Measurements from ENCODE around the gene NOL4L.

NOL4L gene

DNA sequence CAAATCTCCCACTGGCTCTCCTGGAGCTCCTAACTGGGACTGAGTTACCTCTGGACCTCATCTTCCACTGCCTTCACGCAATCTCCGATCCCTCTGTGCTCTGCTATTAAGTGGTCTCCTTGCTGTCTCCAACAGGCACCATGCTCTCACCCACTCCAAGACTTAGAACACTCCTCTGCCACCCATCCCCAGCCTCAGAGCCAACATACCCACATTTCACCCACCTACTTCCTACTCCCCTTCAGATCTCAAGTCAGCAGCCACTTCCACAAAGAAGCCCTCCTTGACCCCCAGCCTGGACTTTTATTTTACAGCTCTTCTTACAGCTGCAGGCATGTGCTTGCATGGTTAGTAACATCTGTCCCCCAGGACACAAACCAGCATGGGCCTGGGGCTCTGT lies 29.6 kb upstream of the NOL4L start:
- TF ChIP-seq, protein P1, sequence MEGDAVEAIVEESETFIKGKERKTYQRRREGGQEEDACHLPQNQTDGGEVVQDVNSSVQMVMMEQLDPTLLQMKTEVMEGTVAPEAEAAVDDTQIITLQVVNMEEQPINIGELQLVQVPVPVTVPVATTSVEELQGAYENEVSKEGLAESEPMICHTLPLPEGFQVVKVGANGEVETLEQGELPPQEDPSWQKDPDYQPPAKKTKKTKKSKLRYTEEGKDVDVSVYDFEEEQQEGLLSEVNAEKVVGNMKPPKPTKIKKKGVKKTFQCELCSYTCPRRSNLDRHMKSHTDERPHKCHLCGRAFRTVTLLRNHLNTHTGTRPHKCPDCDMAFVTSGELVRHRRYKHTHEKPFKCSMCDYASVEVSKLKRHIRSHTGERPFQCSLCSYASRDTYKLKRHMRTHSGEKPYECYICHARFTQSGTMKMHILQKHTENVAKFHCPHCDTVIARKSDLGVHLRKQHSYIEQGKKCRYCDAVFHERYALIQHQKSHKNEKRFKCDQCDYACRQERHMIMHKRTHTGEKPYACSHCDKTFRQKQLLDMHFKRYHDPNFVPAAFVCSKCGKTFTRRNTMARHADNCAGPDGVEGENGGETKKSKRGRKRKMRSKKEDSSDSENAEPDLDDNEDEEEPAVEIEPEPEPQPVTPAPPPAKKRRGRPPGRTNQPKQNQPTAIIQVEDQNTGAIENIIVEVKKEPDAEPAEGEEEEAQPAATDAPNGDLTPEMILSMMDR (IDR thresholded peaks at IDR 0.05; ENCODE audit: low read length), result no peak
- TF ChIP-seq EZH2 (IDR thresholded peaks at IDR 0.05; ENCODE audit: borderline replicate concordance, low read length), result no peak

DNA sequence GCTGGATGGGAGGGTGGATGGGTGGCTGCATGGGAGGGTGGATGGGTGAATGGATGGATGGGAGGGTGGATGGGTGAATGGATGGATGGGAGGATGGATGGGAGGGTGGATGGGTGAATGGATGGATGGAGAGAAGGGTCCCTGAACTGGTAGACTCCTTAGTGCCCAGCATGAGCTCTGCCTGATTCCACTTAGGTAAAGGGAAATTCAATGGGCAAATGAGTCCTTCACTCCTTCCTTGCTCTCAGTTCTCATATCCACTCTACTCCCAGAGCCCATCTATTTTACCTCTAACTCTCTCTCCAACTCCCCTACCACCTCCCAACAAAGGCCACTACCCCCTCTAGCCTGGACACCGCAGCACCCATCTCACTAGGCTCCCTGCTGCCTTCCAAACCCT lies 29.2 kb upstream of the NOL4L start:
- no peak overlapping the region for H3K9ac ChIP-seq (ENCODE audit: low read length)
- H4K20me1 ChIP-seq (ENCODE audit: insufficient read depth, low read length), result no peaks in the 10 kb centered on the region
- H3K36me3 ChIP-seq (ENCODE audit: insufficient read depth, low read length), result no peaks in the 10 kb centered on the region
- H3K27me3 ChIP-seq (ENCODE audit: insufficient read depth, low read length), result no peaks in the 10 kb centered on the region
- H3K79me2 ChIP-seq (ENCODE audit: insufficient read depth, low read length), result no peaks in the 10 kb centered on the region
- TF ChIP-seq, protein P1 (IDR thresholded peaks at IDR 0.05; ENCODE audit: low read length), result no peak
- no peak for TF ChIP-seq EZH2 (IDR thresholded peaks at IDR 0.05; ENCODE audit: borderline replicate concordance, low read length)
- no peak overlapping the region for H3K4me2 ChIP-seq (ENCODE audit: low read length)
- H3K4me3 ChIP-seq (ENCODE audit: low read depth, low read length, poor library complexity, severe bottlenecking), result no peak overlapping the region
- H3K9me3 ChIP-seq (ENCODE audit: low read length), result no peaks in the 10 kb centered on the region
- H3K9me2 ChIP-seq (ENCODE audit: low read depth, low read length), result no peaks in the 10 kb centered on the region
- no peaks in the 10 kb centered on the region for H3F3A ChIP-seq (ENCODE audit: insufficient read depth, low read length)
- H3K27ac ChIP-seq (ENCODE audit: low read depth, low read length, poor library complexity, severe bottlenecking), result no peak overlapping the region
- no peaks in the 10 kb centered on the region for H3K4me1 ChIP-seq (ENCODE audit: insufficient read depth, low read length, severe bottlenecking)
- H2AFZ ChIP-seq (ENCODE audit: low read length), result no peak overlapping the region

More for the DNA sequence above, 29.6 kb upstream of the NOL4L start:
- H3K4me2 ChIP-seq (ENCODE audit: low read length), result no peak overlapping the region
- H3K9me2 ChIP-seq (ENCODE audit: low read depth, low read length), result no peaks in the 10 kb centered on the region
- no peaks in the 10 kb centered on the region for H3K4me1 ChIP-seq (ENCODE audit: insufficient read depth, low read length, severe bottlenecking)
- H3K9me3 ChIP-seq (ENCODE audit: low read length), result no peaks in the 10 kb centered on the region
- no peak overlapping the region for H3K4me3 ChIP-seq (ENCODE audit: low read depth, low read length, poor library complexity, severe bottlenecking)
- H3K36me3 ChIP-seq (ENCODE audit: insufficient read depth, low read length), result no peaks in the 10 kb centered on the region
- H3K27me3 ChIP-seq (ENCODE audit: insufficient read depth, low read length), result no peaks in the 10 kb centered on the region
- H3K27ac ChIP-seq (ENCODE audit: low read depth, low read length, poor library complexity, severe bottlenecking), result no peak overlapping the region
- no peaks in the 10 kb centered on the region for H3F3A ChIP-seq (ENCODE audit: insufficient read depth, low read length)
- H4K20me1 ChIP-seq (ENCODE audit: insufficient read depth, low read length), result no peaks in the 10 kb centered on the region
- no peaks in the 10 kb centered on the region for H3K79me2 ChIP-seq (ENCODE audit: insufficient read depth, low read length)
- no peak overlapping the region for H2AFZ ChIP-seq (ENCODE audit: low read length)
- H3K9ac ChIP-seq (ENCODE audit: low read length), result no peak overlapping the region

DNA sequence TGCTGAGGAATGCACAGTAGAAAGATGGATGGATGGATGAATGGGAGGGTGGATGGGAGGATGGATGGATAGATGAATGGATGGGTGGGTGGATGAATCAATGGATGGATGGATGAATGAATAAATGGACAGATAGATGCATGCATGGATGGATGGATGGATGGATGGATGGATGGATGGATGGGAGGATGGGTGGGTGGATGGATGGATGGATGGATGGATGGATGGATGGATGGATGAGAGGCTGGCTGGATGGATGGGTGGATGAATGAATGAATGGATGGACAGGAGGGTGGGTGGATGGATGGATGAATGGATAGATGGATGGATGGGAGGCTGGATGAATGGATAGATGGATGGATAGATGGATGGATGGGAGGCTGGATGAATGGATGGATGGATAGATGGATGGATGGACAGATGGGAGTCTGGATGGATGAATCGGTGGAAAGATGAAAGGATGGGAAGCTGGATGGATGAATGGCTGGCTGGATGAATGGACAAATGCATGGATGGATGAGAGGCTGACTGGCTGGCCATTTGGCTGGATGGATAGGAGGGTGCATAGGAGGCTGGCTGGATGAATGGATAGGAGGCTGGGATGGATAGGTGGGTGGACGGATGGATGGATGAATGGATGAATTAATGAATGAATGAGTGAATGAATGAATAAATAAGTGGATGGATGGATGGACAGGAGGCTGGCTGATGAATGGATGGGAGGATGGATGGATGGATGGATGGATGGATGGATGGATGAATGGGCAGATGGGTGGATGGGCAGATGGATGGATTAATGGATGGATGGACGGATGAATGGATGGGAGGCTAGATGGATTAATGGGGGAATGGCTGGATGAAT lies 28.3 kb upstream of the NOL4L start:
- Histone ChIP-seq H4K20me1 (ENCODE audit: insufficient read depth, low read length) (no peaks in the 10 kb centered on the region), H3K4me1 (ENCODE audit: insufficient read depth, low read length, severe bottlenecking) (no peaks in the 10 kb centered on the region), H3K9me3 (ENCODE audit: low read length) (no peaks in the 10 kb centered on the region), H3K79me2 (ENCODE audit: insufficient read depth, low read length) (no peaks in the 10 kb centered on the region), H3F3A (ENCODE audit: insufficient read depth, low read length) (no peaks in the 10 kb centered on the region), H3K4me3 (ENCODE audit: low read depth, low read length, poor library complexity, severe bottlenecking) (no peak overlapping the region), H3K36me3 (ENCODE audit: insufficient read depth, low read length) (no peaks in the 10 kb centered on the region), H3K4me2 (ENCODE audit: low read length) (no peak overlapping the region), H3K9ac (ENCODE audit: low read length) (no peak overlapping the region), H3K27ac (ENCODE audit: low read depth, low read length, poor library complexity, severe bottlenecking) (no peak overlapping the region), H3K27me3 (ENCODE audit: insufficient read depth, low read length) (no peaks in the 10 kb centered on the region), H2AFZ (ENCODE audit: low read length) (no peak overlapping the region), H3K9me2 (ENCODE audit: low read depth, low read length) (no peaks in the 10 kb centered on the region)
- TF ChIP-seq, protein P1 (IDR thresholded peaks at IDR 0.05; ENCODE audit: low read length), result no peak
- TF ChIP-seq EZH2 (IDR thresholded peaks at IDR 0.05; ENCODE audit: borderline replicate concordance, low read length), result no peak
